Effector CD8-positive, alpha-beta T cell (primary cell): ENCODE results near the gene MYO3B.

ENCODE experiments used
- DNase-seq: peaks from one replicate; lab custom pipeline; 2025; lab: John Stamatoyannopoulos, UW

The MYO3B gene

GRCh38 chr2:170371231-170371998 is 193.5 kb downstream of the MYO3B start:
- no peak for DNase-seq

DNA sequence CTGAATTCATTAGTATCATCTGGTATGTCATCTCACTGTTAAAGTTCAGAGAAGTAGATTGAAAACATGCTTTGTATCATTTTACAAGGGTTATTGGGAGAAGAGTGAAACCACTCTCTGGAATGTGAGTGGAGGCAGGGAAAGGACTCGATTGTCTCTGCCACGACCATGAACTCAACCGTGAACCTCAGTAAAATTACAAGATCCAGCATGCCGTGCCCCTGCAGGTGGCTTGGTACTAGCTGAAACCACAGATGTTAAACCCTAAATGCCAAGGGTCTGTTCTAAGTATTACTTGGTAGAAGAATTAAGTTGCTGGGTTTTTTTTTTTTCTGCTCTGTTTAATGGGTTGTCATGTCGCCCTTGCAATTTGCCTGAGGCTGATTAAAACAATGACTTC is 197.2 kb downstream of the MYO3B start:
- no peak for DNase-seq

GRCh38 chr2:170377500-170378207 is 199.7 kb downstream of the MYO3B start:
- no peak for DNase-seq

GRCh38 chr2:170380267-170380666 is 202.3 kb downstream of the MYO3B start:
- DNase-seq = no peak

GRCh38 chr2:170381678-170382077 is 203.7 kb downstream of the MYO3B start:
- no peak for DNase-seq

- DNase-seq = no peak
Observed at GRCh38 chr2:170386554-170386953, 208.6 kb downstream of the MYO3B start.

DNA sequence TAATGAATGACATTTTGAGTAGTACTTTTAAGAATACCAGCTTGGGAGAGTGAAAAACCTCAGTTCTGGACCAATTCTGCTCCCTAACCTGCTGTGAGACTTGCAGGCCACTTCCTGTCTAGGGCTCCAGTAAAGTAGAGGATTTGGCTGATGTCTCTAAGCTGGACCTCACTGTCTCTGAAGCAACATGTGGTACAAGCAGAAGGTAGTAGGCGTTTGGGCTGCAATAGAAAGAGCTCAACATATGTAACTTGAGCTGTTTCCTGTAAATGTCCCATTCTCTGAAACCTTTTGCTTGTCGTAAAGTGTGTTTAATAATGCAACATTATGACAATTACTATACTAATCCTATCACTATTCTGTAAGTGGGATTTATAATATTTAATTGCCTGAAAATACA is 213.1 kb downstream of the MYO3B start:
- no peak for DNase-seq

DNA sequence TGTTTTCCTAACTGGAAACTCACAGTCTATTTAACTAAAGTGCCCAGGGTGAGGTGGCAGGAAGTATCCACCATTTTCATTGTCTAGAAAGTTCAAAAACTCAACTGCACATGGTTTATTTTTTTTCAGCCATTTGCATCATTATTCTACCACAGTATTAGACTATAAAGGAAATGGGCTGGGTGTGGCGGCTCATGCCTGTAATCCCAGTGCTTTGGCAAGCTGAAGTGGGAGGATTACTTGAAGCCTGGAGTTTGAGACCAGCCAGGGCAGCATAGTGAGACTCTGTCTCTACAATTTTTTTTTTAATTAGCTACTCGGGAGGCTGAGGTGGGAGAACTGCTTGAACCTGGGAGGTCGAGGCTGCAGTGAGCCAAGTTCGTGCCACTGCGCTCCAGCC is 213.8 kb downstream of the MYO3B start:
- DNase-seq = no peak

DNA sequence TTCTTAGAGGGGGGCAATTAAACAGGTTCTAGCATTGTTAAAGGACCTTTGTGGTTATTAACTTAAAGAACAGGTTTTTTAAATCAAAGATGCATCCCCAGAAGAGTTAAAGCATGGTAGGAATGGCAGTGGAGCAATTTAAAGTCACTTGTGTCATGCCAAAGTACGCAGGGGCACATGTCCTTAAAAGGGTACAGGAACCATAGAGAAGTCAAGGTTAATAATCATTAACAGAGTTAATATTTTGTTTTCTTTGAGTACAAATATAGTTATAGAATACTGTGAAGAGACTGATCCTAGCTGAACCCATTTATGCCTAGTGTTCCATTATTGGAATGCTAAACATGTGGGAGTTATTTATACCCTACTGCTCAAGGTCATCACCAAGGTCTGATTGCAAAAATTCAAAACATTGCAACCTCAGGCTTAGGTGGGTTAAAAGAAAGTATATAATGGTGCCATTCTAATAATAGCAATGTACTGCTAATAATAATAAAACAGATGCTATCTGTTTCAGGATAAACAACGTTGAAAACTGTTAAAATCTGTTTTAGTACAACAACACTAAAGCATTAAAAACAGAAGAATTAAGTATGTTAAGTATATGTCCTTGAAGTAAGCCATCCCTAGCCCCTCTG is 216.0 kb downstream of the MYO3B start:
- DNase-seq = no peak

GRCh38 chr2:170394641-170395387 is 216.9 kb downstream of the MYO3B start:
- DNase-seq = no peak

DNA sequence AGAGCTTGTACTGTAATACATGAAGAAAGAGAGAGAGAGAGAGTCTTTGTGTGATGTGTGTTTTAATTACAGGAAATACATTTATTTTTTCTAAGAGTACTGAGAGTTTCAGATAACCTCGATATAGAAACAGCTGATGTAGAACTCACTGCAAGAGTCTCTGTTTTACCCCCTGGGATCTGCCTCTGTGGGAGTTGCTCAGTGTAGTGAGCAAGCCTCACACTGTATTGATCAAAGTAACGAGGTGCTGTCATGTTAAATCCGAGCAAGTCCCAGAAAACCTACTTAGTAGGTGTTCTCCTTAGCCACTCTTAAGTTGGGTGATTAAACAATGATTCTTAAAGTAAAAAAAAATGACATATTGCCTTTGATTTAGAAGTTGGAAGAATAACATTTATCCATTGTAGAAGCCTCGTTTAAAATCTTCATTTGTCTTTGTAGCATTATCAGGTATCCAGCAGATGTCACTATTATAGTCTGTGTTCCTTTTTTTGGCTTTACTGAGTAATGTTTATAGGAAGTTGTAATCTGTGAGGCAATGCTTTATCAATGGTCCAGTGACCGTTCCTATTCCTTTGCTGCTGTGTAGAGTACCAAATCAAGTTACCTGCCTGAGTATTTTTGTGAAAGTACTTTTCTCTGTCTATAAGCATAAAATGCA is 219.0 kb downstream of the MYO3B start:
- no peak for DNase-seq

DNA sequence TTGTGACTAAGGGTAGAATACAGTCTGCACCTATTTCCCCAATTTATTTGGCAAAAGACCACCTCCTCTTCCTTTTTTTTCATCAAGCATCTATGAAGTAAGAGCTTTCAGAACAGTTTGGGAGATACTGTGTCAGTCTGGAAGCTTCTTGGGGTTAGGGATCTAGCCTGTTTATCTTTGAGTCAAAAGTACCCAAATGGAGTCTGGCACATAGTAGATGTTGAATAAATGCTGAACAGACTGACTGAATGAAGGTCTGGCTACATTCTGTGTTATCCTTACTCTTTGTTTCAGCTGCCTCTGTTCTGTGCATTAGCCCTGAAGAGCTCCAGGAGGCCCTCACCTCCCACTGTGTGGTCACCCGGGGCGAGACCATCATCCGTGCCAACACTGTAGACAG is 223.2 kb downstream of the MYO3B start:
- DNase-seq = no peak

DNA sequence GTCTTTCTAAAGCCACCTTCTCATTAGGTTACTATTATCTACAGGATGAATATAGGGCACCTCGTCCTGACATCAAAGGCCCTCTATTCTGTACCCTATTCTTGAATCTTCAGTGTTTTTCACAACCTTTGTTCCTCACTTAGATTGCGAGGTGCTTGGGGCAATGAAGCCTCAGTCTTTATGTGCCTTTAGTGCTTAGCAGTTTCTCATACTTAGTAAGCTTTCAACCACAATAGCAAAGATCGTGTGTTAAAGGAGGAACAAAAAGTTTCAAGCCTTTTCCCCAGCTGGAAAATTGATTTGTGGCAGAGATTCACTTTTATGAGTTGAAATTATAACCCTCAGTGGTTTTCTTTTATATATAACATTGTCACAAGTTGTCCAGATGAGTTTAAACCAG is 226.9 kb downstream of the MYO3B start:
- no peak for DNase-seq

DNA sequence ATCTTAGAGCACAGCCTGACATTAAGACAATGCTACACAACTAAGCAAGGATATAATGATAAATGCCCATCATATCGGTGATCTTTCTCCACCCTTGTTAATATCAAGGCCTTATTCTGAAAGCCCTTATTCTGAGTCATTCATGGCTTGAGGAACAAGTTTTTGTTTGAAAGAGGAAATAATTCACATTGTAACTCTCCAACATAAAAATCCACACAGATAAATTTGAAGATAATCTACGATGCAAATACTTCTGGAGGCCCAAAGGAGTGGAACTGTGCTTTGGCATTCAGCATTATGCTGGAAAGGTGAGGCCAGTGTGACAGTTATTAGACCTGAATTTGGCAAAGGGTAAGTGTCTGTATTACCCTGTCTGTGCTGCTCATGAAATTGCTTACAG is 227.4 kb downstream of the MYO3B start:
- no peak for DNase-seq

DNA sequence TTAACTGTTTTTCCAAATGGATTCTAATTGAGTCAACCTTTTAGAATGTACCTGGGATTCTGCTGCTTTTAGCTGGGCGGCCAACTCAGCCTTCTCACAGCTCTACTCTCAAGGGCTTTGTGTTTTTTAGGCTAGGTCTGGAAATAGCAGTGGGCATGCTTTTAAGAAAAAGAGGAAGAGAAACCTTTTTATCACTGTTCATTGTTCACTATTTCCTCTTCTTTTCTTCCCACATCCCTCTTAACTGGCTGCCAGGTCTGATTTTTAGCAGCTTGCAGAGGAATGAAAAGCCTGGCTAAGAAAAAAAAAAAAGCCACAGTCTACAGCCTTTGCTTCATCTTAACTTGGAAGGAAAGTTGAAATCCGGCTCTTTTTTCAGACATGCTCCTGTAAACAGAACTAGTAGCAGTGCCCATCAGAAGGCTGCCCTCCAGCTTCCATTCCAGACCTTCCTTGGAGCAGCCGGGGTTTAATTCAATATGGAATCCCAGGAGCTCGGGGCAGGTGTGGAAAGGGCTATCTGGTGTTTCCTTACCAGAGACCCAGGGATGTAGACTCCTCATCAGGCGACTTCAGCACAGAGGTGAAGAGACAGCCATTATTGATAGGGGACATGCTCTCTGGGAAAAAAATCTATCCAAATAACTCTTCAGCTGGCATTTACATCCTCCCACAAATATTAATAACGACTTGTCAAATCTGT is 230.7 kb downstream of the MYO3B start:
- DNase-seq = no peak

- DNase-seq = peak; percentile 56
Observed at GRCh38 chr2:170409164-170409535, 231.2 kb downstream of the MYO3B start.

GRCh38 chr2:170411660-170412059 is 233.7 kb downstream of the MYO3B start:
- DNase-seq = no peak

GRCh38 chr2:170420961-170421687 is 243.2 kb downstream of the MYO3B start:
- DNase-seq = no peak

- no peak for DNase-seq
Observed at GRCh38 chr2:170423919-170424318, 246.0 kb downstream of the MYO3B start.

- no peak for DNase-seq
Observed at GRCh38 chr2:170425281-170425751, 247.4 kb downstream of the MYO3B start.
